ENCODE data around the gene RERE.
"Not testable (repeated sequence)": the region's sequence is repeated elsewhere in the genome, so short reads cannot be mapped to it uniquely, and the experiment has no call there.

RERE gene

GRCh38 chr1:8813016-8813763, 4.2 kb downstream of the RERE start:
- intact Hi-C loops (cut with DNase I): loop anchor here (5.0 to 10.0 kb wide), 2 partner anchors 34 to 108 kb away; no protein-coding TSS in a partner anchor
- no peak for DNase-seq

DNA sequence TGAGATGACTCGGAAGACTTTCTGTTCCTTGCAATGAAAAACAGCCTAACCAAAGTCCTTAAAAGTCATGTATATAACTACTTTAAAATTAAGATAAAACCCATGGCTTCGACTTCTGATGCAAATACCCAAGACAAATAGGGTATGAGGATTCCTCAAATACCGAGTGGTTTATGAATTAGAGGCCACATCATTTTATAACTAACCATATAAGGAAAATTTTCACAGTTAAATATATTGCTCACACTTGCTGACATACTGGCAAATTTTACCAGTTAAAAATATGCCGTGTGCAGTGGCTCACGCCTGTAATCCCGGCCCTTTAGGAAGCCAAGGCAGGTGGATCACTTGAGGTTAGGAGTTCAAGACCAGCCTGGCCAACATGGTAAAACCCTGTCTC, 5.4 kb downstream of the RERE start:
- DNase-seq: peak in 1 of 10 donors; percentile 12
- intact Hi-C loops (cut with DNase I): loop anchor here (5.0 to 10.0 kb wide), 2 partner anchors 35 to 107 kb away; no protein-coding TSS in a partner anchor

DNA sequence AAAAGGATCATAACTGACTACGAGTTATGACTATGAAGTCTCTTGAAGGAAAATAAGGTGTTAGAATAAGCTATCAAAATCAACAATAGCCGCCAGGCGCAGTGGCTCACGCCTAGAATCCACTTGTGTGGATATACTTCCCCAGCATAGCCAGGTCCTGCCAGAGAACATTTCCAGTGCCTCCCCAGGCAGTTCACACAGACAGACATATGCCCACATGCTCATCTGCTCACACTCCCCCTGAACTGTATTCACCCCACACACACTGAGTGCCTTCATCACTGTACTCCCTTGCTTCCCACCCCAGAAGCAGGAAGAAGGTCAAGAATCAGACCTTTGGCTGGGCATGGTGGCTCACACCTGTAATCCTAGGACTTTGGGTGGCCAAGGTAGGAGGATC, 6.5 kb downstream of the RERE start:
- DNase-seq: peak in 1 of 10 donors; percentile 40
- intact Hi-C loops (cut with DNase I): loop anchor here (5.0 to 10.0 kb wide), 2 partner anchors 36 to 106 kb away; no protein-coding TSS in a partner anchor

DNA sequence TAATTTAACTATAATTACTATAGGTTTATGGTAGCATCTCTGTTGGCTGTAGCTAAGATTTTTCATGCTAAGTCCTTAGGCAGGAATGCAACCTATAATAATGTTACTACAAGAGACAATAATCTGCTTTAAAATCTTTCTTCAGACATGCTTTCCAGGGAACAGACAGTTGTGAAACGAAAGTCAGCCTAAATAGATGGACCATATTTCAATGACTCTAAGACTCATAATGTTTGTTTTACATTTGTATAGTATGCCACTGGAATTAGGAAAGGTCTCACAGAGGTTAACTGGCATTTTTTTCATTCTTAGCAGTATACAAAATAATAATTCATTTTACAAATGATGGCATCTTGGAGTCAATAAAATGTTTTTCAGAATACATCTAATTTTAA, 8.1 kb downstream of the RERE start:
- intact Hi-C loops (cut with DNase I): no loop called here
- DNase-seq: no peak

DNA sequence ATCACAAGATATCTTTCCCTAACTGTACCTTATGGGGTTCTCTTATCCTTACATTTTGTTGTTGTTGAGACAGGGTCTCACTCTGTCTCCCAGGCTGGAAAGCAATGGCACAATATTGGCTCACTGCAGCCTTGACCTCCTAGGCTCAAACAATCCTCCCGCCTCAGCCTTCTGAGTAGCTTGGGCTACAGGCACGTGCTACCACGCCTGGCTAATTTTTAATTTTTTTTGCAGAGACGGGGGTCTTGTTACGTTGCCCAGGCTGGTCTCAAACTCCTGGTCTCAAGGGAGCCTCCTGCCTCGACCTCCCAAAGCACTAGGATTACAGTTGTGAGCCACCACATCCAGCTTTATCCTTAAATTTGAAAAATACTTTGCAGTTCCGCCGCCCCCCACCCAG, 10.4 kb downstream of the RERE start:
- intact Hi-C loops (cut with DNase I): no loop called here
- peak in 1 of 10 donors; percentile 41 for DNase-seq

- DNase-seq: no peak
- intact Hi-C loops (cut with DNase I): no loop called here
Measured at GRCh38 chr1:8800416-8800815, 17.0 kb downstream of the RERE start.

GRCh38 chr1:8797216-8797615, 20.2 kb downstream of the RERE start:
- no peak for DNase-seq
- intact Hi-C loops (cut with DNase I): no loop called here

GRCh38 chr1:8796812-8797211, 20.6 kb downstream of the RERE start:
- intact Hi-C loops (cut with DNase I): no loop called here
- no peak for DNase-seq

GRCh38 chr1:8794605-8795004, 22.8 kb downstream of the RERE start:
- intact Hi-C loops (cut with DNase I): no loop called here
- DNase-seq: no peak

GRCh38 chr1:8791819-8792218, 25.6 kb downstream of the RERE start:
- intact Hi-C loops (cut with DNase I): no loop called here
- no peak for DNase-seq

- intact Hi-C loops (cut with DNase I): no loop called here
Measured at GRCh38 chr1:8790987-8791386, 26.5 kb downstream of the RERE start.

GRCh38 chr1:8790478-8790877, 27.0 kb downstream of the RERE start:
- DNase-seq: no peak
- intact Hi-C loops (cut with DNase I): no loop called here

More at GRCh38 chr1:8790987-8791386, 26.5 kb downstream of the RERE start:
- DNase-seq: no peak

GRCh38 chr1:8789314-8790214, 27.9 kb downstream of the RERE start:
- intact Hi-C loops (cut with DNase I): no loop called here

GRCh38 chr1:8787218-8787617, 30.2 kb downstream of the RERE start:
- intact Hi-C loops (cut with DNase I): no loop called here

More at GRCh38 chr1:8789314-8790214, 27.9 kb downstream of the RERE start:
- no peak for DNase-seq

DNA sequence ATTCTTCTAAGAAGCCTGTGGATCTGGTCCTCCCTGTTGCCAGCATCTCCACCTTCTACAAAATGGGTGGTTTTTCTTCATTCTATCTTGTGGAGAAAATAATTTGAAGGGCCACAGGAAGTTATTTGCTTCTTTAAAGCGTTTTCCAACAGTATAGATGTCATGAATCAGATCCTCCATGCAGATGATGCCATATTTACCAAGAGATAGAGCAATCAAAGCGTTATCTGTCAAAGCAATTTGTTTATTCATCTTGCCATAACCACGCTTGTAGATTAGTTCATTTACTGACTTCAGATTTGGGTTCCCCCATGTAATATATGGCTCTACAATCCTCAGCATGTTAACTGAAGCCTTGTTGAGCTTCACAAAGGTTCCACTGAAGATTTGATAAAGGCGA, 31.2 kb downstream of the RERE start:
- DNase-seq; intact Hi-C loops (cut with DNase I): not testable (repeated sequence)

More at GRCh38 chr1:8787218-8787617, 30.2 kb downstream of the RERE start:
- DNase-seq: no peak

DNA sequence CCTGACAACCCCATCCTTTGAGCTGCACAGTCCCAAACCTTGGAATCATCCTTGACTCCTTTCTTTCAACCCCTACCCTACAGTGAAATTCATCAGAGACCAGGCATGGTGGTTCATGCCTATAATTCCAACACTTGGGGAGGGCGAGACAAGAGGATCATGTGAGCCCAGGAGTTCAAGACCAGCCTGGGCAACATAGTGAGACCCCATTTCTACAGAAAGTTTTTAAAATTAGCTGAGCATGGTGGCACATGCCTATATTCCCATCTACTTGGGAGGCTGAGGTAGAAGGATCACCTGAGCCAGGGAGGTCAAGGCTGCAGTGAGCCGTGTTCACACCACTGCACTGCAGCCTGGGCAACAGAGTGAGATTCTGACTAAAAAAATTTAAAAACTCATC, 34.5 kb downstream of the RERE start:
- no peak for DNase-seq
- intact Hi-C loops (cut with DNase I): no loop called here

GRCh38 chr1:8782001-8782620, 35.3 kb downstream of the RERE start:
- no peak for DNase-seq
- intact Hi-C loops (cut with DNase I): no loop called here

- intact Hi-C loops (cut with DNase I): no loop called here
- no peak for DNase-seq
Measured at GRCh38 chr1:8780405-8780804, 37.0 kb downstream of the RERE start.

DNA sequence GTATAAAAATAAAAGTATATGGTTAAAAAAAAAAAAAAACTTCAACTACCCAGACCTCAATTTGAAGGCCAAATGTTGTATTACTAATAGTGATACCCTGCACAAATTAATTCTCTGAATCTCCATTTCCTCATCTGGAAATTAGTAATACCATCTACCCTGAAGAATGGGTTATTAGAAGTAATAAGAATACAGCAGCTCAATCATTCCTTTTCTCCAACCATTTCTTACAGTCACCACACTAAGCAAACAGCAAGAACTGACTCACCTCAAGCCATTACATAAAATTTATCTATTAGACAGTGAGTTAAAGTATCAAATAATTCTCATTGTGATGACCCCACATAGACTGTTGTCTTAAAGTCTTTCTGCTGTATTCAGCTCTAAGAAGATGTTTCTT, 39.6 kb downstream of the RERE start:
- intact Hi-C loops (cut with DNase I): no loop called here
- DNase-seq: no peak

DNA sequence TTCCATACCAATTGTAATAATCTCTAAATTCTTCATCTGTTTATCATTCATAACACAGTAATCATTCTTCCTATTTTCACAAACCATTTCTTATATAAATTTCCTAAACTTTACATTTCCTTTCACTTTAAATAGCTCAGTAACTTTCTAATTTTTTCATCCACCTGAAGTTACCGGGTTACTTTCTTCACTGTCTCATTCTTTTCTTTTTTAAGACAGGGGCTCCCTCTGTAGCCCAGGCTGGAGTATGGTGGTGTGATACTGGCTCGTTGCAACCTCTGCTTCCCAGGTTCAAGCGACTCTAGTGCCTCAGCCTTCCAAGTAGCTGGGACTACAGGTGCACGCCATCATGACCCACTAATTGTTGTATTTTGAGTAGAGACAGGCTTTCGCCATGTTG, 41.3 kb downstream of the RERE start:
- intact Hi-C loops (cut with DNase I): no loop called here
- DNase-seq: no peak

GRCh38 chr1:8767006-8767405, 50.4 kb downstream of the RERE start:
- DNase-seq: no peak
- intact Hi-C loops (cut with DNase I): no loop called here

Data from posterior cingulate gyrus (tissue), 11 donors.